Stimulated activated CD4-positive, alpha-beta T cell treated with anti-CD3 and anti-CD28 coated beads, TNF-alpha, amount 100 ng/mL, for 48 hours (primary cell): ENCODE measurements around the gene IFITM1.
"Not testable (repeated sequence)": the region's sequence is repeated elsewhere in the genome, so short reads cannot be mapped to it uniquely, and the experiment has no call there.

ENCODE experiments used
- DNase-seq, 3 donors: peaks; one replicate each; pipeline ENCODE4 v3.0.0-alpha.2; 2020; ENCODE audit warnings: low read depth in 3 of 3

Gene IFITM1

DNA sequence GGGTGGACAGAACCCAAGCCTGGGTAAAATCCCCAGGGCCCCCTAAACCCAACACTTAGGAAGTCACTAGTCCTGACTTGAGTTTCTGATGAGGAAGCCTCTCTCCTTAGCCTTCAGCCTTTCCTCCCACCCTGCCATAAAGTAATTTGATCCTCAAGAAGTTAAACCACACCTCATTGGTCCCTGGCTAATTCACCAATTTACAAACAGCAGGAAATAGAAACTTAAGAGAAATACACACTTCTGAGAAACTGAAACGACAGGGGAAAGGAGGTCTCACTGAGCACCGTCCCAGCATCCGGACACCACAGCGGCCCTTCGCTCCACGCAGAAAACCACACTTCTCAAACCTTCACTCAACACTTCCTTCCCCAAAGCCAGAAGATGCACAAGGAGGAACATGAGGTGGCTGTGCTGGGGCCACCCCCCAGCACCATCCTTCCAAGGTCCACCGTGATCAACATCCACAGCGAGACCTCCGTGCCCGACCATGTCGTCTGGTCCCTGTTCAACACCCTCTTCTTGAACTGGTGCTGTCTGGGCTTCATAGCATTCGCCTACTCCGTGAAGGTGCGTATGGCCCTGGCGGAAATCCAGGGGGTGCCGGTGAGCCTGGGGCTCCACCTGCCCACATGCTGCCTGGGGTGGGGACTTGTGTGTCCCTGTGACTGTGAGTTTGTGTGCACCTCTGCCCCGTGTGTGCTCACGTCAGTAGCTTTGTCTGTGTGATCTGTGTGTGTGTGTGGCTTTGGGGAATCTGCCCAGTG lies at the start of gene IFITM1:
Gene IFITM1, plus strand, starts transcription at position 254 of the 767 bp plus-strand sequence. Its CDS starts 131 bp downstream, at position 385.
- no peak for DNase-seq

DNA sequence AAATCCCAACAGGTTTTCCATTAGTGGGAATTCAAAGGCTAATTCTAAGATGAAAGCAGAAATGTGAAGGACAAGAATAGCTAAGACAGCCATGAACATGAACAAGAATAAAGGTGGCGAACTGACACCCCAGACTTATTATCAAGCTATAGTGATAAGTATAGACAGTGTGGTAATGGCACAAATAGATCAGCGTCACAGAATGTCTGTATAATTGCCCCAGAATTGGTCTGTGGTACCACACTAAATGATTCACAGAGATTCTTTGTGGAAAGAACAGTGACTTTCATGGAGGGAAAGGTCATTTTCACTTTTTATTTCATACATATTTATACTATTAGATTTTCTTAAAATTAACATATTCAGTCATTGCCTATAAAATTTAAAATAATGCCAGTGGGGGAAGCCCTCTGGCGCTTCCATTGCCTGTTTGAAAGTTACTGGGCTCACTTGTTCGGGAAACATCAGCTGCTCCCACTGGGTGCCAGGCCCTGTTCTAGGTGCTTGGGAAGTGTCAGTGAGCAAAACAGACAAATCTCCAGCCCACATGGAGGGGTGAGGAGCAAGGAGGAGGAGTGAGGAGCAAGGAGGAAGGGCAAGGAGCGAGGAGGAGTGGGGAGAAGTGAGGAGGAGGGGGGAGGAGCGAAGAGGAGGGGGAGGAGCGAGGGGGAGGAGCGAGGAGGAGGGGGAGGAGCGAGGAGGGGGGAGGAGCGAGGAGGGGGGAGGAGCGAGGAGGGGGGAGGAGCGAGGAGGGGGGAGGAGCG lies 47.0 kb upstream of the IFITM1 start:
- DNase-seq = no peak

DNA sequence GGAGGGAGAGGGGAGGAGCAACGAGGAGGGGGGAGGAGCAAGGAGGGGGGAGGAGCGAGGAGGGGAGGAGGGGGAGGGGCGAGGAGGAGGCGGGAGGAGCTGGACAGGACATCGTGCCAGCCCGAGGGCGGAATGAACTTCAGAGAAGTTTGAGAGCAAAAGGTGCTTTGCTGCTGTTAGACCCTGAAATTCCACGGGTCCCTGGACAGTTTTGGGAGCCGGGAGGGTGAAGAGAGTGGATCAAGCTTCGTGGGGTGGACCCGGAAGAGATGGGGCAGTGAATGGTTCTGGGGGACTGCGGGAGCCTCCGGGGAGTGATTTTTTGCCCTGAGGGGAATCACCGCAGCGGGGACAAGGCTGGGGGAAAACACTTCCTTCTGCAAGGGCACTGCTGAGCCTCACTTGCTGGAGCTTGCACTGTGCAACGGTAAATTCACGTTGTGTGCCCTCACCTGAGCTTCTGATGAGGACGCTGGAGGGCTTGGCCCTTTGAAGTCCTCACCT lies 46.3 kb upstream of the IFITM1 start:
- DNase-seq = no peak

DNA sequence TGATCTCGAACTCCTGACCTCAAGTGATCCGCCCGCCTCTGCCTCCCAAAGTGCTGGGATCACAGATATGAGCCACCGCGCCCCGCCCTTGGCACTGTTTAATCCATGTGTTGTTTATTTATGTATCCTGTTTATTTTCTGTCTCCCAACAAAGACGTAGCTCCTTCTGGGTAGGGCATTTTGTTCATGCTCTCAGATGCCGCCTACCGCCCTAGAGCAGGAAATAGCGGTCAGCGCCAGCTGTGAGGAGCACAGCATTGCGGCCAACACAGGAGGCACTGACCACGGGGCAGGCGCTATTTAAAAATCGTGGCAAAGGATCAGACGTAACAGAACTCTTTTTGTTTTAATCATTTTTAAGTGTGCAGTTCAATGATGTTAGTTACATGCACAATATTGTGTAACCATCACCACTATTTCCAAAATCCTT lies 45.1 kb upstream of the IFITM1 start:
- not testable (repeated sequence) for DNase-seq

DNA sequence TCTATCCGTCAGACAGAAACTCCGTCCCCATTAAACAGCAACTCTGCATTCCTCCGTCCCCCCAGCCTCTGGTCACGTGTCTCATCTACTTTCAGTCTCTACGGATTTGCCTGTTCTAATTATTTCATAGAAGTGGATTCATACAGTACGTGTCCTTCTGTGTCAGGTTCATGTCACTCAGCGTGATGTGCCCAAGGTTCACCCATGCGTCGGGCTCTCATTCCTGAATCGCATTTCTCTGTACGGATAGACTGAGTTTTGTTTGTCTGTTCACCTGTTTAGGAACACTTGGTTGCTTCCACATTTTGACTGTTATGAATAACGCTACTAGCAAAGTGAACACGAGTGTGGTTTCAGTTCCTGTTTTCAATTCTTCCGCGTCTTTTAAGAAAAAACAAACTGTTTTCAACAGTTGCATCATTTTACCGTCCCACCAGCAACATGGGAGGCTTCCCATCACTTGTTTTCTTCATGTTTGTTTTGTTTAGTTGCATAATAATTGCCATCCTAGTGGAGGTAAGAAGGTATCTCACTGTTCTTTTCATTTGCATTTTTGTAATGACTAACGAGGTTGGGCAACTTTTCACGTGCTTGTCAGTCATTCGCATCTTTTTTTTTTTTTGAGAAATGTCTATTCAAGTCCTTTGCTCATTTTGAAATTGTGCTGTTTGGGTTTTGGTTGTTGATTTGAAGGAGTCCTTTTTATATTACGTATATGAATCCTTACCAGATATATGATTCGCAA lies 44.5 kb upstream of the IFITM1 start:
- no peak for DNase-seq

DNA sequence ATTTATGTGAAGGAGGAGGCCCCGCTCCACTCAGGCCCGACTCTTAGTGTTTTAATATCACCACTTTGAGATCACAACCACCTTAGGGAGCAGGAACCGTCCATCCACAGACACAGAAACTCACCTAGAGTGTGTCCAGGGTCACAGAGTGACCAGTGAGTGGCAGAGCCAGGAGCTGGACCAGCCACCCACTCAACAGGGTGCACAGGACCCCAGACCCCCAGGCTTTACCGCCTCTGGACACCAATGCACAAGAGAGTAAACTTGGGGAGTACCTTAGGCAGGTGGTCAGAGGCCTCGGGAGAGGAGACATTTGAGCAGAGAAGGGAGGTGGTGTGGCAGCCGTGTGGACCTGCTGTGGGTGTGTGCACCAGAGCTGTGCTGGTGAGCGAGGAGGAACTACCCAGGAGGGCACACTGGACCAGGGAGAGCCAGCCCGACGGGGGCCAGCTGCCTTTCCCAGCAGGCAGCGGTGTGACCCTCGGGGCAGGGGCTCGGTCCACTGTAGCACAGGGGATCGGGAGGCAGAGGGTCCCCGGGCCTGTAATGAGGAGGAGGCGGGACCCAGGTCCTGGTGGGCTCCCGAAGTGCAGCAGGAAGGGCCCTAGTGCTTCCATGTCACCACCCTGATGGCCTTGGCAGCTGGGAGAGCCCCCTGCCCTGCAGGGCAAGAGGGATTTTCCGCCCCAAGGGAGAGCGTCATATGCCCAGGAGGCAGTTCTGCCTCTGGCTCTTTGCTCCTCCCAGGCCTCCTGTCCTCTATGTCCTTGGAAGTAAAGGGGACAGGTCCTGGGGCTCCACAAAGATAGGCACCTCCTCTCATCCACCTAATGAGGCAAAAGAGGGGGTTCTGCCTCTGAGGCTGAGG lies 43.2 kb upstream of the IFITM1 start:
- DNase-seq = no peak

DNA sequence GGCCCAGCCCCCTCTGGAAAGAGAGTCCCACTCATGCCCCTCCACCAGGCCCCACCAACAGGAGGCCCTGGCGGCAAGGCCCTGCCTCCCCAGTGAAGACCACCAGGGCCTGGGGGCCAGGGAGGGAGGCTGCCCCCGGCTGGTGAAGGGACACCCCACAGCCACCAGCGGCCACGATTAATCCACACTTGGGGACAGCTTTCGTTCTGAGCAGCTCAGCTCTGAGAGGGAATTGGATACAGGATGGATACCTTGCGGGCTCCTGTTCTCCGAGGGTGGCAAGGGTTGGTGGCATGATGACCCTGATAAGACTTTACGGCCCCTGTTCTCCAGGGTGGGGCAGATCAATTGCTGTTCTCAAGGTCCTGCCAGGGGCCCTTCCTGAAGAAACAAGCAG lies 42.5 kb upstream of the IFITM1 start:
- no peak for DNase-seq

DNA sequence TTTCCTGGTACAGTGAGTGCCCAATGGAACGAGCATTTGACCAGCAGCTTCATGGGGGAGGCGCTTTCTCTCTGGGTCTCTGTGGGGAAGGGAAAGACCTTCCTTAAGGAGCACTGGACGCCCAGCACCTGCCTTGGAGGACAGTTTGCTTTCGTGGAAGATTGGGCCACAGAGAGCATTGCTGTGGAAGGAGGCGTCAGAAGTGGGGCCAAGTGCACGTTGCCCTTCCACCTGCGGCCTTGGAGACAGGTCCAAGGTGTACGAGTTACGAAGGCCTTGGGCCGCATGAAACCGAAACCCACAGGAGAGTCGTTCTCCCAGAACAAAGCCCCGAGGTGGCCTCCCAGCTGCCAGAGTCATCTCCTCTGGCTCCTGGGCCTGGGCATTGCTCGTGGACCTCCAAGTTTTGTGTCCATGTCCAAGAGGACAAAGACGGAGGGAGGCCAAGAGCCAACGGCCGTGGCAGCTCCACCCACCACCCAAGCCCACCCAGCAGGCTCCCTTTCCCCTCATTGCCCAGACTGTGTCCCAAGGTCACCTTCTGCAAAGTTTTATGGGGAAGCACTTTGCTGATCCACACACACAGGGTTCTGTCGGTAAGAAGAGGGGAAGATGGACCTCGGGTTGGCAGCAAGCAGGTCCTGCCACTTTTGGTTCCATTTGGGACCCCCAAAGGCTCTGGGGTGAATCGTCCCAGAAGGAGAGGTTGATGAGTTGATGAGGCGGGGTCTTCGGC lies 41.5 kb upstream of the IFITM1 start:
- DNase-seq = no peak

DNA sequence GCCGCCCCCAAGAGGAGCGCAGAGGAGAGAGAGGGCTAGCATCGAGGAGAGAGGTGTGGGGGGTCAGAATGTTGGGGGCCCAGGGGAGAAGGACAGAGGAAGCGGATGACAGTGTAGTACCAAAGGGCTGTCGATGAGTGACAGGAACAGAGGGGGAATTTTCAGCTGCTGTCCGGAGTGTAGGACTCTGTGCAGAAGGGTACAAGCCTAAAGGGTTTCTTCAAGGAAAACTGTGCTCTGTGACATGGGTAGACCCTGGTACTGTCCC lies 41.0 kb upstream of the IFITM1 start:
- DNase-seq = no peak

DNA sequence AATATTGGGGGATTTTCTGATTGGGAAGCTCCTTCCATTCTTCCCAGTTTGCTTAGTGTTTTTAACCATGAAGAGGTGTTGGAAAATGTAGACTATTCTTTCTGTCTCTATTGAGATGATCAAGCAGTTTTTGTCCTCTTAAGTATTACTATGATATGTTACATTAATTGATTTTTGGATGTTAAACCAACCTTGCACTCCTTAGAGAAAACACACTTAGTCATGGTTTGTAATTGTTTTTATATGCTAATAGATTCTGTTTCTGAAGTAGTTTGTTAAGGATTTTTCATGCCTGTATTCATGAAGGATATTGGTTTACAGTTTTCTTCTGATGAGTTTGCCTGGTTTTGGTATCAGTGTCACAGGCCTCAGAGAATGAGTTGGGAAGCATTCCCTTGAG lies 37.6 kb upstream of the IFITM1 start:
- DNase-seq = no peak

DNA sequence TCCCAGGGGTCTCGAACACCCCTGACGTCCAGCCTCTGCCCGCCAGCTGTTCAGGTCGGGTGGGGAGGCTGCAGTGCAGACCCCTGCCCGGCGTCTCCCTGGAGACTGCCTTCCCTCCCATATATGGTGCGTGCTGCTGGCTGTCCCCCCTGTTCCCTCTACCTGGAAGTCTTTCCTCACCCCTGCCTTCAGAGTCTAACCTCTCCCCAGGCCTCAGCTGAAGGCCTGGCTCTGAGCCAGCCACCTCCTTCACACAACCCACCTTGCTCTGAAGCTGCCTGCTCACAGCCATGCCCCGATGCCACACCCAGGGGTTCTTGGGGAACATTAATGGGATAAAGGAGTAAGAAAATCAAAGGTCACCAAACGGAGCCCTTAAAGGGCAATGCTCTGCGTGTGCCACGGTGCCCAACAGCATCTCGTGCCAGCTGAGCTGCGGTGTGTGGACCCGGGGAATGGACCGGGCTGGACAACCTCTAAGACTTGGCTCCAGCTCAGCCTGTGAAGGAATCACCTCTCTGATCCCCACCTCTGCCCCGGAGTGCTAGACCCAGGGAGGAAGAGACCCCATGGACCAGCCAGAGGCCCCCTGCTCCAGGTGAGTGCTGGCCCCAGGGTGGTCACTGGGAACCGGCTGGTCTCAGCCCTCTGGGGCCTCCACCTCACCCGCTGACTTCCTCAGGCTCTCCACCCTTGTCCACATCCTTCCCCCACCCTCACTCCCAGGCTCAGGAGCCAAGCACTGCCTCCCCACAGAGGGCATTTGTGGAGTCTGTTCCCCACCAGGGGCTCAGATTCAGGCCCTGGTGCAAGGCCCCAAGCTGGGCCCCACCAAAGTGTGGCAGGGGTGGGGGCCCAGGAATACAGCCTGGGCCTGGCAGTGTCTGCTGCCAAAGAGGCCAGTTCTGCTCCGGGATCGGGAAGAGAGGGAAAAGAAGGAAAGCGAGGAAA lies 35.6 kb upstream of the IFITM1 start, which contains the start of gene NLRP6:
Gene NLRP6, plus strand, starts transcription at position 407 of the 951 bp plus-strand sequence. Its CDS starts 163 bp downstream, at position 570.
- DNase-seq = no peak

DNA sequence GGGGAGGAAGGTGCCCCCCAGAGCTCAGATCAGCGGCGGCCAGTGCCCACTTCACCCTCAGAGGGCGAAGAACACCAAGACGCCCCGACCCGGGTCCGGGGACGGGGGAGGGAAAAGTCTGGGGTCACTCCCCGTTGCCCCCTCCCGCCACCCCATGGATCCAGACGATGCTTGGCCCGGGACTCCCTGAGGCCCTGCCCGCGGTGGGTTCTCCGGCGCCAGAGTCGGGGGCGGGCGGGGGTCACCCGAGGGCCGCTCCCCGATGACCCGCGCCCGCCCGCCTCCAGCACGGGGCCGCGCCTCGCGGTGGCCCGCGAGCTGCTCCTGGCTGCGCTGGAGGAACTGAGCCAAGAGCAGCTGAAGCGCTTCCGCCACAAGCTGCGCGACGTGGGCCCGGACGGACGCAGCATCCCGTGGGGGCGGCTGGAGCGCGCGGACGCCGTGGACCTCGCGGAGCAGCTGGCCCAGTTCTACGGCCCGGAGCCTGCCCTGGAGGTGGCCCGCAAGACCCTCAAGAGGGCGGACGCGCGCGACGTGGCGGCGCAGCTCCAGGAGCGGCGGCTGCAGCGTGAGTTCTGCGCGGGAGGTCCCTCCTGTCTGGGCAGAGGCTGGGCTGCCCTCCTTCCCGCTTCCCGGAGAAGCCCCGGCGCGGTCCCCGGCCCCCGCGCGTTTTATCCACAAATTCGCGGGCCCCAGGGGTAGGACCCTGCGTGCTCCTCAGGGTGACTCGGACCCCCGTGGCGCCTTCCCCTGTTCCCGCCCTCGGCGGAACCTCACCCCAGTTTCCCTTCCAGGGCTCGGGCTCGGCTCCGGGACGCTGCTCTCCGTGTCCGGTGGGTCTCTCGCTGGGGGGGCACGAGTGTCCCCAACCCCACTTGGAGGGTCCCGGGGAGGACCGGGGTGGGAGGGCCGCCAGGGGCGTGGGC lies 34.5 kb upstream of the IFITM1 start:
- no peak for DNase-seq

DNA sequence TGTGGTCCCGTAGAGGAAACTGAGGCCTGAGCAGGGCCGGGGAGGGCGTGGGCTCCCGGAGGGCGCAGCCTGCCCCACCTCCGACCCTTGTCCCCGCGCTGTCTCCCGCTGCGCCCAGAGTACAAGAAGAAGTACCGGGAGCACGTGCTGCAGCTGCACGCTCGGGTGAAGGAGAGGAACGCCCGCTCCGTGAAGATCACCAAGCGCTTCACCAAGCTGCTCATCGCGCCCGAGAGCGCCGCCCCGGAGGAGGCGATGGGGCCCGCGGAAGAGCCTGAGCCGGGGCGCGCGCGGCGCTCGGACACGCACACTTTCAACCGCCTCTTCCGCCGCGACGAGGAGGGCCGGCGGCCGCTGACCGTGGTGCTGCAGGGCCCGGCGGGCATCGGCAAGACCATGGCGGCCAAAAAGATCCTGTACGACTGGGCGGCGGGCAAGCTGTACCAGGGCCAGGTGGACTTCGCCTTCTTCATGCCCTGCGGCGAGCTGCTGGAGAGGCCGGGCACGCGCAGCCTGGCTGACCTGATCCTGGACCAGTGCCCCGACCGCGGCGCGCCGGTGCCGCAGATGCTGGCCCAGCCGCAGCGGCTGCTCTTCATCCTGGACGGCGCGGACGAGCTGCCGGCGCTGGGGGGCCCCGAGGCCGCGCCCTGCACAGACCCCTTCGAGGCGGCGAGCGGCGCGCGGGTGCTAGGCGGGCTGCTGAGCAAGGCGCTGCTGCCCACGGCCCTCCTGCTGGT lies 33.7 kb upstream of the IFITM1 start:
- no peak for DNase-seq

DNA sequence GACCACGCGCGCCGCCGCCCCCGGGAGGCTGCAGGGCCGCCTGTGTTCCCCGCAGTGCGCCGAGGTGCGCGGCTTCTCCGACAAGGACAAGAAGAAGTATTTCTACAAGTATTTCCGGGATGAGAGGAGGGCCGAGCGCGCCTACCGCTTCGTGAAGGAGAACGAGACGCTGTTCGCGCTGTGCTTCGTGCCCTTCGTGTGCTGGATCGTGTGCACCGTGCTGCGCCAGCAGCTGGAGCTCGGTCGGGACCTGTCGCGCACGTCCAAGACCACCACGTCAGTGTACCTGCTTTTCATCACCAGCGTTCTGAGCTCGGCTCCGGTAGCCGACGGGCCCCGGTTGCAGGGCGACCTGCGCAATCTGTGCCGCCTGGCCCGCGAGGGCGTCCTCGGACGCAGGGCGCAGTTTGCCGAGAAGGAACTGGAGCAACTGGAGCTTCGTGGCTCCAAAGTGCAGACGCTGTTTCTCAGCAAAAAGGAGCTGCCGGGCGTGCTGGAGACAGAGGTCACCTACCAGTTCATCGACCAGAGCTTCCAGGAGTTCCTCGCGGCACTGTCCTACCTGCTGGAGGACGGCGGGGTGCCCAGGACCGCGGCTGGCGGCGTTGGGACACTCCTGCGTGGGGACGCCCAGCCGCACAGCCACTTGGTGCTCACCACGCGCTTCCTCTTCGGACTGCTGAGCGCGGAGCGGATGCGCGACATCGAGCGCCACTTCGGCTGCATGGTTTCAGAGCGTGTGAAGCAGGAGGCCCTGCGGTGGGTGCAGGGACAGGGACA lies 32.9 kb upstream of the IFITM1 start:
- no peak for DNase-seq

DNA sequence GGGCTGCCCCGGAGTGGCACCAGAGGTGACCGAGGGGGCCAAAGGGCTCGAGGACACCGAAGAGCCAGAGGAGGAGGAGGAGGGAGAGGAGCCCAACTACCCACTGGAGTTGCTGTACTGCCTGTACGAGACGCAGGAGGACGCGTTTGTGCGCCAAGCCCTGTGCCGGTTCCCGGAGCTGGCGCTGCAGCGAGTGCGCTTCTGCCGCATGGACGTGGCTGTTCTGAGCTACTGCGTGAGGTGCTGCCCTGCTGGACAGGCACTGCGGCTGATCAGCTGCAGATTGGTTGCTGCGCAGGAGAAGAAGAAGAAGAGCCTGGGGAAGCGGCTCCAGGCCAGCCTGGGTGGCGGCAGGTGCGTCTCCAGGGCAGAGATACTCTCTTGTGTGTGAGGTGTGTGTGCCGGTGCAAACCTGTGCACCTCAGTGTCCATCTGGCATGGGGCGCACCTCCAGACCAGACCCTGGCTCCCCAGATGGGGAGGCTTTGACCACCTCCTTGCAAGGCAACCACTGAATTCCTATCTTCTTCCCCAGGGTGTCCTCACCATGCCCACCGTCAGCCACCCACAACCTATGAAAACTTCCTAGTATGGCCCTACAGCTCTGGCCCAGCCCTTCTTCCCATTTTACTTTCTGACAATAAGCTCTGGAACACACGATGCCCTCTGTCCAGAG lies 32.2 kb upstream of the IFITM1 start:
- no peak for DNase-seq

DNA sequence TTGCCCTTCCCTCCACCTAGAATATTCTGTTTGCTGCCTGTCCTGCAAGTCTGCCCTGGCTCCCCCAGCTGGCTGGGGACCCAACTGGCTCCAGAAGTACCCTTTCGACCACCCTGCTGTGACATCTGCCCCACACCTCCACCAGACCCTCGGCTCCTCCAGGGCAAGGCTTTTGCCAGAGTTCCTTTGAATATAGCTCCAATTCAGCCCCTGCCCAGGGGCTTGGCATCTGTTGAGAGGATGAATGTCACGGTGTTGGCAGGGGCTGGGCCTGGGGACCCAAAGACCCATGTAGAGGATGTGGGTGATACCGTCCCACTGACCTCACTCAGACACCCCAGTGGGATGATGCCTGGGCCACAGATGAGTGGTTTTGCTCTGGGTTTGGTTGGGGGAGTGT lies 31.7 kb upstream of the IFITM1 start:
- DNase-seq = no peak
